NCI-H2196 (cell line): ENCODE data around the gene KIAA0825.

ENCODE experiments used
- DNase-seq: peaks from one replicate; lab custom pipeline; 2025; ENCODE audit not compliant: unreplicated experiment; lab: John Stamatoyannopoulos, UW

The KIAA0825 gene, protein sequence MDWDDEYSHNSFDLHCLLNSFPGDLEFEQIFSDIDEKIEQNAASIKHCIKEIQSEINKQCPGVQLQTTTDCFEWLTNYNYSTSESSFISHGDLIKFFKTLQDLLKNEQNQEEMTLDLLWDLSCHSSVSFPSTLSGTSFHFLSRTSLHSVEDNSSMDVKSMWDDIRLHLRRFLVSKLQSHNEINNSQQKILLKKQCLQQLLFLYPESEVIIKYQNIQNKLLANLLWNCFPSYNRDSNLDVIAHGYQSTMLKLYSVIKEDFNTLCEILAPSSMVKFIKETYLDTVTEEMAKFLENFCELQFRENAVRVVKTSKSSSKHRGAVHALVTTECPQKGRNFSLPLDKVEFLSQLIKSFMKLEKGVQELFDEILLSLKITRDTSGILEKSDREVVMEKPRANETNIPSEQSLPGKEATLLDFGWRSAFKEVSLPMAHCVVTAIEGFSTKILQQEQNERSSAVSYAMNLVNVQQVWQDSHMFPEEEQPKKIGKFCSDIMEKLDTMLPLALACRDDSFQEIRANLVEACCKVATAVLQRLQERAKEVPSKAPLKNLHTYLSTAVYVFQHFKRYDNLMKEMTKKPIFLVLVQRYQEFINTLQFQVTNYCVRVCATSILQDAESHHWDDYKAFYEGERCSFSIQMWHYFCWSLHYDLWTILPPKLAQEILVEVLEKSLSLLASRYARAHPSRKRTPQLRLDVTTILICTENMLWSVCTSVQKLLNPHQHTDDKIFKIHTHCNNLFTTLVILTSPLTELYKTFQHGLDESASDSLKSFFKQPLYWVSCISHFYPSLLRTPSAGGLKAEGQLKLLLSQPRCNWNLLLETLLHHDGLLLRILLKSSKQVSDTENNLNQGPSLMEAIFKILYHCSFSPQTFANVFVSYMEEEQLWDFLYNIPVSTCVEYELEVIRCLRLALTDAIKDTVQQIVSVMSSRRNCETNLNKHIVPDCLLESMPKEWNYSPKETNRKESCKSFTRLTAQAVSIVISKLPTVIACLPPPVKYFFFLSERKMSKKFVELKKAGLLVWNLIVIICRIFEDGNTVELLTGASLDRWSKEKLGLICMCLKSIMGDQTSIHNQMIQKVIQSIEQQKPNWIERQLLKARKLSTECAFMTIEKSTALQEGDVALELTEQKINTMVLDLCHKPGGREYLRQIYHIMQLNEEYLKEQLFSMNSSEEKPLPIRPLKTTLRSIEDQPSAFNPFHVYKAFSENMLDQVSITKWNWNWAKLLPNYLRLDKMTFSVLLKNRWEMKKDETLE (N-terminal part only)

DNA sequence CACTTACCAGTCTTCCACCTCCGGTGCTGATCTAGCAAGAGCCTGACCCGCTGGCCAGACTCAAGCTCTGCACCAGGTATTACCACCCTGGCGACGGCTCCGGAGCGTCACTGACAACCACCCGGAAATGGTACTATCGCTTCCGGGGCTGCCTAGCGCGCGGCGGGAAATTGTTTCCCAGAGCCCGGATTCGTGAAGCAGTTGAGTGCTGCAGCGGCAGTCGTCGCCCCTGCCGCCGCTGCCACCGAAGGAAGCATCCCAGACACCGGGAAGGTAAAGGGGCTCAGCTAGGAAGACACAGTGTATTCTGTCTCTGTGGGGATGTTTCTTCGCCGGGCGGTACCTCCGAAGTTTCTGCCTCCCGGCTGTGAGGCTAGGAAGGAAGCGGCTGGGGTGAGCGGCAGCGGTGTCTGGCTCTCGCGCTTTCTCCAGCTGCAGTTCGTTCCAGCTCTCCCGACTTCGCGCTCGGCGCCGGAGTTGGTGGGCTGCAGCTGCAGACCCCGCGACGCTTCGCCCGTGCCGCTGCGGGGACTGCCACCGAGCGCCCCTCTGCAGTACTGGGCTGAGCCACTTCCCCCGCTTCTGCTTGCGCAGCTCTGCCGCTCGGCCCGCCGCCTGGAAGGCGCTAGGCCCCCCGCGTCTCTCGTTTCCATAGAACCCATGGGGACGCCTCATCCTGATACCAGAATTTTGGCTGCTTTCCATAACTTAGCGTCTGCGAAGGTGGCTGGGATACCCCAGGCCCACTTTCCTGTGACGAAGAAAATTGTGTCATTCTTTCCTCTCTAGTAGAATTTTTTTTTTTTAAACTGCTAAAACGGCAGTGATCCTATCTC is at the start of gene KIAA0825, which contains the start of gene SLF1:
Gene KIAA0825, minus strand, starts transcription at position 112 of the 836 bp plus-strand sequence. CDS start 81,478 bp downstream, outside the sequence.
Gene SLF1, plus strand, starts transcription at position 177 of the 836 bp plus-strand sequence. CDS start 10,142 bp downstream, outside the sequence.
- DNase-seq = peak; percentile 69

DNA sequence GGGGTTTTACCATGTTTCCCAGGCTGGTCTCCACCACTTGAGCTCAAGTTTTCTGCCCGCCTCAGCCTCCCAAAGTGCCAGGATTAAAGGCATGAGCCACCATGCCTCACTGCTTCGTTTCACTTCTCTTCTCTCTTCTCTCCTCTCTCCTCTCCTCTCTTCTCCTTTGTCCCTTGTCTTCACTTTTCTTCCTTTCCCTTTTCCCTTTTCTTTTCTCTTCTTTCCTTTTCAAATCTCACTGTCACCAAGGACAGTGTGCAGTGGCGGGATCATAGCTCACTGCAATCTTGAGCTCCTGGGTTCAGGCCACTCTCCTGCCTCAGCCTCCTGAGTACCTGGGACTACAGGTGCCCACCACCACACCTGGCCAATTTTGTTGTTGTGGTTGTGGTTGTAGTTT is 49.5 kb upstream of the KIAA0825 start:
- no peak for DNase-seq

DNA sequence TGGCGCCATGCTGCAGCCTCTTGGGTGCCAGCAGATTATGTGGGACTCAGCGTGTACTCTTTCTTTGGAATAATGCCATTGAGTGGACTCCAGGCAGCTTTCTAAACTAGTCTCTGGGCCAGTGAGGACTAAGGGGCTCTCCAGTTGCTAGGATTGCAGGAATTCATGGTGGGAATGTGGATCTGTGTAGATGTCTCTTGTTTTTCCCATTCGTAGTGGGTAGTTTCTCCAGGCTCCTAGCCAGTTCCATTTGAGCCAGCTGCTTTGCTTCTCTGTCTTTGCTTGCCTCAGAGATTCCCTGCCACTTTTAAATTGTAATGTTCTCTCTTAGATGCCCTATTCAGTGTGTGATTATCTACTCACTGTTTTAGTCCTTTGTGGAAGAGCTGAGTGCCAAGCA is 42.7 kb upstream of the KIAA0825 start:
- DNase-seq = no peak

DNA sequence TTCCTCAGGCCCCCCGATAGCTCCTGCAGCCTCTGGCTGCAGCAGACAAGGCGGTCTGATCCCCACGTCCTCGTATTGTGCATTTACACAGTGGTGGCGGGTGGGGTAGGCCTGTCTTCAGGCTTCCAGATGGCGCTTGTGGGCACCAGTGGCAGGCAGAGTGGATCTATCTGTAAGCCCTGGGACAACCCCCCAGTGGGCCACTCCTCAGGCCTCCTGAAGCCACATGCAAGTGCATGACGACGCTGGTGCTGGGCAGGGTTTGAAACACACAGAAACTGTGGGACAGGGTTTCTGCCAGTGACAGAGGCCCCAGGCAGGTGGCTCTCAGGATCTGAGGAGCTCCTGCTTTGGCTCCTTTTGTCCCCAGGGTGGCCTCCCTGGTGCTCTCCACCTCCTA is 42.1 kb upstream of the KIAA0825 start:
- no peak for DNase-seq

DNA sequence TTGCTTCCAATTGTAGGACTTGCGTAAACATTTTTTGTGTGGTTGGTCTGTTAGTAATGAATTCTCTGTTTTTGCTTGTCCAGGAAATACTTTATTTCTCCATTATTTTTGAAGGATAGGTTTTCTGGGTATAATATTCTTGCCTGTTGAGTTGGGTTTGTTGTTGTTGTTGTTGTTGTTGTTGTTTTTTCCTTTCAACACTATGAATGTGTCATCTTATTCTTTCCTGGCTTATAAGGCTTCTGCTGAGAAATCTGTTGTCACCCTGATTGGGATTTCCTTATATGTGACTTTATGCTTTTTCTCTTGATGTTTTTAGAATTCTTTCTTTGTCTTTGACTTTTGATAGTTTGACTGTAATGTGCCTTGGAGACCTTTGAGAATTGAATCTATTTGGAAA is 39.9 kb upstream of the KIAA0825 start:
- DNase-seq = no peak

DNA sequence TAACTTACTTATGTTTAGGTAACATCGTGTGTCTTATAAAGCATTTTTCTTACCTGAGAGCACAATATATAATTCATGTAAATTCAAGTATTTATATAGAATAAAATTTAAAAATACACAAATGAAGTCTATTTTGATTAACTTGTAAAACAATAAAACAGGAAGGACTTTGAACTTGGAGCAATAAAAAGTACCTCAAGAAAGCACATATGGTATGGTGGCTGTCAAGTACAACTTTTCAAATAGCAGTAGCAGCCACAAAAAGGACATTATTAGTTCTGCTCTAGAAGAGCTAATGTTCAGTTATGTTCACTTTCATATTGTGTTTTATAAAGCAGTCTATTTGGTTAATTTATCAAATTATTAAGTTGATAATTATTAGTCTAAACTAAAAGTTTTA is 31.5 kb upstream of the KIAA0825 start:
- no peak for DNase-seq

DNA sequence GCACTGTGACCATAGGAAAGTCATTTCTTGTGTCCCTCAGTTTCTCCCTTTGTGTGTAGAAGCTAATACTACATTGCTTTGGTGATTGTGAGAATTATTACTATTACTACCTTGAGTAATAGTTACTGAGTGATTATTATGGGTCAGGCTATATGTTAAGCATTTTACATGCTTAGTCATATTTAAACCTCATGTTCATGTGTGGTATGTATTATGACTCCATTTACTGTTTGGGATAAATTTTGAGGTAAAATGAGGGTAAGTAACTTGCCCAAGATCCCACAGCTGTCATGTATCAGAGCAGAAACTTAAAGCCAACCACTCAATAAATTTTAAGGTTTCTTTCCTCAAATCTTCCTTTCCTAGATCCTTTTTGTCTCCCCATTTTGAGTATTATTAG is 28.4 kb upstream of the KIAA0825 start:
- DNase-seq = no peak

DNA sequence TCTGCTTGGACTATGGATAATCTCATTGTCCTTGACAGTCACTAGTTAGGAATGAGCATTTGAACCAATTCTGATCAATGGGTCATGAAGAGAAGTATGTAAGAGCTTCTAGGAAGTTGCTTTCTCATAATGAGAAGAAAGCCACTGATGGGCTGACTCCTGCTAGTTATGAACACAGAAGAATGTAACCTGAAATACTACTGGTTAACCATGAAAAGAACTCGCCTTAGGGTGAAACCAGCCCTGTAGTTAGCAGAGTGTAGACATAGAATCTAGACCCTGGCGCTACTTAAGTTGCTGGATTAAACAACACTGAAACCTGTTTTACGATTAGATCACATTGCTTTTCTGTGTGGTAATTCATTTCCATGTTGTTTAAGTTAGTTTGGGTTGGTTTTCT is 26.6 kb upstream of the KIAA0825 start:
- DNase-seq = no peak

DNA sequence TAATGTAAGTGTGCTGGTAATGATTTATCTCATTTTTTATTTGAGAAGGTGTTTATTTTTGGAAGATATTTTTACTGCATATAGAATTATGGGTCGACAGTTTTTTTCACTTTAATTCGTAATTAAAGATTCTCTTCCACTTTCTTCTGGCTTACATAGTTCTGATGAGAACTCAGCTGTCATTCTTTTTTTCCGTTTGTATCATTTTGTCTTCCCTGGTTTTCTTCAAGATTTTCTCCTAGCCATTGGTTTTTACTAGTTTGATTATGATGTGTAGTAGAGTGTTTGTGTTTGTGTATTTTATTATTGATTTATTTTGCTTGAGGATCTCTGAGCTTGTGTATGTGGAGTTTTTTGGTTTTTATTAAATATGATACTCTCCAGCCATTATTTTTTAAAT is 21.8 kb upstream of the KIAA0825 start:
- no peak for DNase-seq

DNA sequence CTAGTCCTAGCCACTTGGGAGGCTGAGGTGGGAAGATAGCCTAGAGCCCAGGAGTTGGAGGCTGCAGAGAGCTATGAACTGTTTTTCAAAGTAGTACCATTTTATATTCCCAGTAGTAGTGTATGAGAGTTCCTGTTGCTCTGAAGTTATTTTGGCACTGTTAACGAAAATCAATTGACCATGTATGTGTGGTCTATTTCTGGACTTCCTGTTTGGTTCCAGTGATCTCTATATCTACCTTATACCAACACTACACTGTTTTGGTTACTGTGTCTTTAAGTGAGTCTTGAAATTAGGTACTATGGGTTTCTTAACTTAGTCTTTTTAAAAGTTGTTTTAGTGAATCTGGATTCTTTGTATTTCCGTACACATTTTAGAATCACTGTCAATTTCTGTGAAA is 13.6 kb upstream of the KIAA0825 start:
- no peak for DNase-seq

DNA sequence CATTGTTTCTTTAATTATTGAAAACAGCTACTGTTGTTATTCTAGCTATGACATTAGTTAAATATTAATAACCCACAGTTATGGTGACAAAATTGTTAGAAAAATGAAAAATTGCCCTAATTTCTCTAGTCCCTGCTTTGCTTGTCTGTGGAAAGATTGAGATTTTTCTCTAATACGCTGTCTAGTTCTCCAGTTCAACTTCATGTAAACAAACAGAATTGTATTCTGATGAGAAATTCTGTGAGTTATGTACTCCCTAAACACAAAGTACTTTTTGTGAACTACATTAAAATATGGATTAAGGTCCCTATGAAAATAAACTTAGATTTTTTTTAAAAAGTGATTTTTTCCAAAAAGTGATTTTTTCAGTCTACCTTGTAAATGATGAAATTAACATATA is 8.8 kb upstream of the KIAA0825 start:
- no peak for DNase-seq

DNA sequence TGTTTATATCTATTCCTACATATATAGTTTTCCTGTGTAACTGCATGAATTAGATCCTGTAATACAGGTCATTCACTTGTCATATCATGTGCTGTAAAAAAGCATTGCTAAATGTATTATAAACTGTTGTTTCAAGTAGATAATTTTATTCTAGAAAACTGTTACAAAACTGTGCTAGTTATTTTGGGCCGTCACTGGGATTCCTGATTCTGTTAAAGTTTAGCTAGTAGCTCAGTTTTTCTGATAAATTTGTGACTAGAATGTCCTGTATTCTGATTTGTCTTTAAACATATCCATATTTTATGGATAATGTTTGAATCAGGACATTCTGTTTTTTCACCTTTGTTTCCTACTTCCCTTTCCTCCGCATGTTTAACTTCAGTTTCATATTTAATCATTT is 5.5 kb upstream of the KIAA0825 start:
- no peak for DNase-seq

DNA sequence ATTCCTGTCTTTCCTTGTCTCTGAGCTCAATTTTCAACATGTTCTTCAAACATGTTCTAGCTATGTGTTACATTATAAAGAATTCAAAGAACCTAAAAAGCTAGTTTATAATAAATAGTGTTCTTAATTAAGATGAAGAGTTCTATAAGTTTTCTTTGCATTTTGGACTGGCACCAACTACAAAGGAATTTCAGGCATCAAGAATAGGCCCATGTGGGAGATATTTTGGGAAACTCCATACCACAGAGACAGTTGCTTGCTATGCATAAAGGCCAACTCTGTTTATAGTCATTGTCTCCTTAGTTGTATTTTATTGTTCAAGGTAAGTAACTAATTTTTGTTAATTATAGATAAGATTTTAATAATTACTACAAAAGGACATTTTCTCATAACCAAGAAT is 4.6 kb upstream of the KIAA0825 start:
- no peak for DNase-seq

DNA sequence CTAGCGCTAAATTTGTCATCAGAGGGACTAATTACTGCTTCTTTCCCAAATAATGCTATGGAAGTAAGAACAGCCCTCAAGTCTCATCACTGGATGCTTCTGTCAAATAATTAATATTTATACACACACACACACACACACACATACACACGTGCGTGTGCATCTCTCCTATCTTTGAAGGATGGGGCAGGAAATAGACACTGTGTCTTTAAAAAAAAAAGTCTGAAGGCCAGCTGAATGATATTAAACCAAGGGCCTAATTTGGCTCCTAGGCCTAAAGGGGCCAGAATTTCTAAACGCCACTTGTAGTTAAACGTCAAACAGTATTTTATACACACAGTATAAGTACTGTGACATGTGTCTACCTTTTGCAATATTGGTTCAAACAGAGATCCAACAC is 3.4 kb upstream of the KIAA0825 start:
- no peak for DNase-seq

DNA sequence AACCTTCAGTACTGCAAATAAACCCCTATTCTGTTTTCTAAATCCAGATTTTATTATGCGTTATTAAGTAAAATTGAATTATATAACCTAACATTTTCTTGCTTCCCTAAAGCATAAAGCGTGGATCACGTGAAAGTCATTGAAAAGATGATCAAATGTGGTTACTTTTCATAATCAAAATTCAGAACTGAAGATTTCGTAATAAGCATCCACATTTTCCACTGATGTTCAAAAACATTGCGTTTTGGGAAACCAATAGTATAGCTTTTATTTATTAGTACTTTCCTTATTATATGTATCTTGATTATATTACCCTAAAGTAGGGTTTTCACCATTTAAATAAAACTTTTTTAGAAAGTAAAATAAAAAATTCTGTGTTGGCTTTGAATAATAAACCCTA is 1.9 kb upstream of the KIAA0825 start:
- no peak for DNase-seq

DNA sequence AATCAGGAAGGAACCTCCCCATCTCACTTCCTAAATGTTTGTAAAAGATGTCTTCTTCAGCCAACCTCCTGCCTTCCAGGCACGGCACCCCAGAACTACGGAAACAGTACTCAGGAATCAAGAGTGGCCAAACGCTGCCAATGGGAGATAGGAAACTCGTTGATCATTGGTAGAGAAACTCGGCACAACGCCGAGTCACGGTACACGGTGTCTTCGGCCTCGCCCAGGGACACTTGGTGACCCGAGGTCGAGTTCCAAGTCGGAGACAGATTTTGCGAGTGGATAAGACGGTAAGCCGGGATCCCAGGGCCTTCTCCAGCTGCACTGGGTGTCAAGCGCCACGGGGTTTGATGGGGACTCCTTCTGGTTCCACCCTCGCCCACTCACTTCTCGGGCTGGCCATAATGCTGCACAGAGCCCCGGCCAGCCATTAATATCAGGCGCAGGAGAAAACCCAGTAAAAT is 343 bp downstream of the KIAA0825 start:
- peak; percentile 35 for DNase-seq

DNA sequence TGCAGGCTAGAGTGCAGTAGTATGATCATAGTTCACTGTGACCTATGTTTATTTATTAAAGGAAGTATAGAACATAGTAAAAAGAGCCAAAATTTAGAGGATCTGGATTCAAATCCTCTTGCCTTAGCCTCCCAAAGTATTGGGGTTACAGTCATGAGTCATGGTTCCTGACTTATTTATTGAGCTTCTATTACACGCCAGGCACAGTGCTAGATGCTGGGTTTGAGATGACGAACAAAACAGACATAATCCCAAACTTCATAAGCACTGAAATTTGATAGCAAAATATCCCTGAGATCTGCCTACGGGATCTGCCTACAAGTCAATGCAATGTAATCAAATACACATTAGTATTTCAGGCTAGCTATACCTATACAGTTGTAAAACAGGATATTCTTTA is 2.5 kb downstream of the KIAA0825 start:
- no peak for DNase-seq

DNA sequence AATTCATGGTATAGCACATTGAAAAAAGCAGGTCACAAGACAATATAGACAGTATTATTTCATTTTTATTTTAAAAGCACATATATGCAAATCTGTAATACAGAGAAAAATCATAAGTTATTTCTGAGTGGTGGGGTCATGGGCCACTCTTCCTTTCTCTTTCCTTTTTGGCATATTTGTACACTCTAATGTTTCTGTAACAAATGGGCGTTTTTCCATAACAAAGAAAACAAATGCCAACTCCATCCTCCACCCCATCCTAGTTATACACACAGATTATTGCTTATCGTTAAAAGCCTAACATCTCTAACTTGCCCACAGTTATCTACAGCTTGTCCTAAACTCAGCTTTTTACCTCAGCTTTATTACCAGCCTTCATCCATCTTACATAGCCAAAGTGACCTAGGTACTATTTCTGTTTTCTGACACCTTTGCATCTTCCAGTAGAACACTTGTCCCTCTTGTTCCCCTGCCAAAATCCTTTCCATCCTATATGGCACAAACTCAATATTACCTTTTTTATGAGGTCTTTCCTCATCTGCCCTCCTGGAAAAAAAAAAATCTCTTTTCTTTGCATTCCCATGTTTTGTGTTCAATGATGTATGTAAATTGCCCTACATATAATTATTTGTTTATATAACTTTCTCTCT is 4.1 kb downstream of the KIAA0825 start:
- DNase-seq = no peak

DNA sequence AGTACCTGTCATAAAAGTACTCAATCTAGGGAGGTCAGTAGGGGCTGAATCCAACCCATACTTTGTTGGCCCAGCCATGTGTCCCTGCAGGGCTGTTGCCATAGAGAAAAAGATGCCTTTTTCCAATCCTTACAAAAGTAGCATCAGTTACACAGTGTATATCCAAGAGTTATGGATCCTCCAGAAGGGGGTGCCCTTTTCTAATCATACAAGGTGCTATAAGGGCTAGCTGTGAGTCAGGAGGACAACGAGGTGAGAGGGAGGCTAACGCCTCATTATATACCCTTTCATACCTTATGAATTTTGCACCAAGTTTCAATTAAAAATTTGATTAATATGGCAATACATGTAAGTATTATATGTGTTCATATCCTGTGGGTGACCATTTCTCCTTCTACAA is 4.8 kb downstream of the KIAA0825 start:
- no peak for DNase-seq
